ENCODE measurements around the gene MESD.

Gene MESD

GRCh38 chr15:80989518-80990478, at the start of gene MESD:
Gene MESD, minus strand, starts transcription at chr15:80989819. Its CDS starts 28 bp downstream, at chr15:80989791.
- DNase-seq = peak; percentile 79

GRCh38 chr15:81038975-81039607, 49.5 kb upstream of the MESD start:
- no peak for DNase-seq

GRCh38 chr15:81037952-81038743, 48.5 kb upstream of the MESD start:
- no peak for DNase-seq

GRCh38 chr15:81033508-81033907, 43.9 kb upstream of the MESD start:
- no peak for DNase-seq

- DNase-seq = no peak
These were observed 43.2 kb upstream of the MESD start for GRCh38 chr15:81032818-81033217.

DNA sequence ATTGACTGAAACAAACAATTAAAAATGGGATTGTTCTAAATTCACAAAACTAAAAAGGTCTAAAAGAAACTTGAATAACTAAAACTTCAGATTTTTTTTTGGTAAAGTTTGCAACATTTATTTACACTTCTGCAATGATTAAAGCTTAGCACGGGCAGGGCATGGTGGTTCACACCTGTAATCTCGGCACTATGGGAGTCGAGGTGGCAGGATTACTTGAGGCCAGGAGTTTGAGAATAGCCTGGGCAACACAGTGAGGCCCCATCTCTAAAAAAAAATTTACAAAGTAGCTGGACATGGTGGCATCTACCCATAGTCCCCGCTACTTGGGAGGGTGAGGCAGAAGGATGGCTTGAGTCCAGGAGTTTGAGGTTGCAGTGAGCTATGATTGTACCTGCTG, 42.7 kb upstream of the MESD start:
- no peak for DNase-seq

- no peak for DNase-seq
These were observed 41.6 kb upstream of the MESD start for GRCh38 chr15:81031203-81031602.

GRCh38 chr15:81030301-81030750, 40.7 kb upstream of the MESD start:
- DNase-seq = no peak

DNA sequence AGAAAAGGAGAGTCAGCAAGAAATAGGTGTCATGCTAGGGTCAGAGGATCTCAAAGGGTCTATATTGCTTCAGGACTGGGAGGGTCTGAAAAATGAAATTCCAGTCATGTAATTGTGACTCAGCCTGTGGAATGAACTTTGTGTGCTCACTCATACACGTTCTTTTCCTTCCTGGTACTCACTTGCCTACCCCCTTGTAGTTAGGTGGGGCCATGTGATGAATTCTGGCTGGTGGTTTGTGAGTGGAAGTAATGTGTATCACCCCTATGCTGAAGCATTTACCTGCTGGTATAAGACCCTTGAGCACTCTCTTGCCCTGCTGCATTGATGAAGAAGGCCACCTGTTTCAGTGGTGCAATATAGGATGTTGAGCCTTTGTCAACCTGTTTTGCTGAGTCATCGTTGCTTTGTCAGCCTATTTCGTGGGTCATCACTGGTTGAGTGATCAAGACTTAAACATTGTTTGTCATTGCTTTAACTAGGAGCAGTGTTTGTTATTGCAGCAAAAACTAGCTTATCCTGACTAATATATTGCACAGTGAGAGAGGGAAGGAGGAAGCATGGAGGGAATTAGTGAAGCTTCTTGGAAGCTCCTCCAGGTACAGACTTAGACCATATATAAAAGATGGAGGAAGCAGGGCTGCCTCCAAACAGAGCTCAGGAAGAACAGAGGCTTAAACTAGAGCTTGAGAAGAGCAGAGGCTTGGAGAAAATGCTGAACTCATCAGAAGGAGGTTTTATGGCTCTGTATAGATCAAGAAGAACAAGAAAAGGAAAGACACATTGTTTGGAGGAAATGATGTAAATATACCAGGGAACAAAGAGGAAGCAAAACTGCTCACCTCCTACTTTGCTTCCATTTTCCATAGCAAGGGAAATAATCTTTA, 40.0 kb upstream of the MESD start:
- no peak for DNase-seq

DNA sequence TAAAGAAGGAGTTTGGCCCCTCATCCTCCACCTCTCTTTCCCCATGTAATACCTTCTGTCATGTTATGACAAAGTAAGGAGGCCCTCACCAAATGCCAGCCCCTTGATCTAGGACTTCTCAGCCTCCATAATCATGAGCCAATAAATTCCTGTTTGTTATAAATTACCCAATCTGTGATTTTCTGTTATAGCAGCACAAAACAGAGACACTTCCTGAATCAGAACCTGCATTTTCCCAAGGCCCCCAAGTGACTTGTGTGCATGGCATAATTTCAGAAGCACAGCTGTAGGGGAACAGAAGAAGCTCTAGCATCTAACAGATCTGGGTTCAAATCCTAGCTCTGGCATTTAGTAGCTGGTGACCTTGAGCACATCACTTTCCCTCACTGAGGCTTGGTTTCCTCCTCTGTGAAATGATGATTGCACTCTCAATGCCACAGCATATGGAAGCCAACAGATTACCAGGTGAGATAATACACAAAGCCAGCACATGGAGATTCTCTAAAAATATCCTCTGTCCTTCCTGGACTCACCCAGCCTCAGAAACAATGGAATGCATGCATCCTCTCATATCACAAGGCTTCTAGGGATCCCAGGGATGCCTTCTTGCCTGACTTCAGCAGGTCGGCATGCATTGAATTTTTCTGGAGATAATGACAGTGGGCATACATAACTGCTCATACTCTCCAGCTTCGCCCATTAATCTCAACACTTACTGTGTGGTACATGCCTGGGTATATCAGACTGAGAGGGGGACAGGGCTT, 37.4 kb upstream of the MESD start:
- no peak for DNase-seq

DNA sequence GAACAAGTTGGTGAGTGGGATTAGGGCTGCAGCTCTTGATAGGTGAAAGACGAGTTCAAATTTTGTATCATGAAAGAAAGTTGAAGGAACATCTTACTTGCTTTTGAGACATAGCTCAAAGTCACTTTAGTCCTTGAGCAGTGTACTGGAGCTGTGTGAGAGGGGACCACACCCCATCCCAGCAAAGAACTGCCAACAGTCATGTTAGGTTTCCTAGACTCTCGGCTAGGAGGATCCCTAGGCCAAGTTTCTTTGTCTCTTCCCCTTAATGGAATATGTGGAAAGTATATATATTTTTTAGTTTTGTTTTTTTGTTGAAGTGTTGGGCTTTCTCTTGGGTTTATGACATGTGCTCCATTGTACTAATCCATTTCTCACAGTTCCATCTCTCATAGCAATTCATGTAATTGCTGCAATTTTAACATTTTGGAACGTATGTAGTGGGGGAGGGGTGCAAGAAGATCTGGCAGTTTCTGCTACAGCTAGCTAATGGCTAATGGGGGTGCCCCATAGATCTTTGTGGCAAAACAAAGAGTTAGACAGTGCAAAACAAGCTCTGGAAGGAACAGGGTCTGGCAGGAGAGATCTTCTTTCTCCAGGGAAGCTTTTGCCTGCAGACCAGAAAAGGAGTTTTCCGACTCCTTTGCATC, 36.2 kb upstream of the MESD start:
- DNase-seq = no peak

GRCh38 chr15:81024936-81025335, 35.3 kb upstream of the MESD start:
- no peak for DNase-seq

DNA sequence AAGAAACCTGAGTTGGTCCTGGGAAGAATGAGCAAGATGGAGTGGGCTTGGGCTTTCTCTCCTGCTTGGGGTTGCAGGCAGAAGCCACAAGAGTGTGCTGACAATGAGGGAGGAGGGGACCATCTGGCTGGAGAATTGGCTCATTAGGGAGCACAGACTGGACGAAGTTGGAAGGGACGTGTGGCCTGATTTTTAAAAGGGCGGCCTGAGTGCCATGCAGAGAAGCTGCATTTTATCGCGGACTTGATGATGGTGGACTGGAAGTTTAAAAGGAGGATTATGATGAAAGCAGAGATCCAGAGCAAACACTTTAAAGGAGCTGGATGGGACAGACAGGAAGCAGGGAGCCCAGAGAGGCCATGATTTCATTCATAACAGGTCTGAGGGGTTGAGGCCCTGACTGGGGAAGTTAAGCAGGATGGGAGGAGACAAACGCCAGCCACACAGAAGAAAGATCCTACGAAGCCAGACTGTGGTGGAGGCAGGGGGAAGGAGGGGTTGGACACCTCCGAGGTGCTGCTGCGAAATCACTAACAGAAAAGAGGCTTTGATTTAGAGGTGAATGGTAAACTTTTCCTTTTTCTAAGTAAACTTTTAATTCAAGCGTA, 34.8 kb upstream of the MESD start:
- DNase-seq = no peak

DNA sequence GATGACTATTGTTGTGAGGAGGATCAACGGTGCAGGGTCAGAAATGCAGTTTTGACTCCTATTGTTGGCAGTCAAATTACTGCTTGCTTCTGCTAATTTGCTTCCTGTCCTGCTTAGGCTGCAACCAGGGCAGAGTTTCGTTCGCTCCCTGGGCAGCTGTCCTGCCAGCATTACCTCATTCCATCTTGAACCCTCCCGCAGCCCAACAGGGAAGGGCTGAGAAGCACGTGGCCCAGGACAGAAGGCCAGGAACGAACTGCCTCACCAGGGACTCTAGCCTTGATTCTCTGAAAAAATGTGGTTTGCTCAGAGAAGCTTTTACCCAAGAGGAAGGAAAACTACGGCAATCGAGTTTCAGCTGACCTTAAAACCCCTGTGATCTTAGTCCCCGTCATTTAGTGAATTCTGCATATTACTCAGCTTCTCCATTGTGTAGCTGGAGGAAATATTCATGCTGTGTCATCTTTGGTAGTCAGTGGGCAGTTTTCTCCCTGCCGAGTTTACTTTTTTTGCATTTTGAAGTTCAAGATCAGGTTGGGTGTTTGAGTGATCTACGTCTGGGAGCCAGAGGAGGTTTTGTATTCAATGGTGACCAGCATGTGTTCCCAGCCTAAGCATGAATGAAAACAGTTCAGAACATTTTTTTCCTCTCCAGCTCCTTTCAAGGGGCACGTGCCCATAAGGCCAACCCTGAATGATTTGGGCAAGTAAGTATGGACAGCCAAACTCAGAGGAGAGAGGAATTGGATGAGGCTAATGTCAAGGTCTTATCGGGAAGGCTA, 34.1 kb upstream of the MESD start:
- no peak for DNase-seq

GRCh38 chr15:81021321-81021720, 31.7 kb upstream of the MESD start:
- DNase-seq = no peak

GRCh38 chr15:81018197-81018596, 28.6 kb upstream of the MESD start:
- DNase-seq = no peak

- no peak for DNase-seq
These were observed 27.0 kb upstream of the MESD start for GRCh38 chr15:81016489-81017068.

DNA sequence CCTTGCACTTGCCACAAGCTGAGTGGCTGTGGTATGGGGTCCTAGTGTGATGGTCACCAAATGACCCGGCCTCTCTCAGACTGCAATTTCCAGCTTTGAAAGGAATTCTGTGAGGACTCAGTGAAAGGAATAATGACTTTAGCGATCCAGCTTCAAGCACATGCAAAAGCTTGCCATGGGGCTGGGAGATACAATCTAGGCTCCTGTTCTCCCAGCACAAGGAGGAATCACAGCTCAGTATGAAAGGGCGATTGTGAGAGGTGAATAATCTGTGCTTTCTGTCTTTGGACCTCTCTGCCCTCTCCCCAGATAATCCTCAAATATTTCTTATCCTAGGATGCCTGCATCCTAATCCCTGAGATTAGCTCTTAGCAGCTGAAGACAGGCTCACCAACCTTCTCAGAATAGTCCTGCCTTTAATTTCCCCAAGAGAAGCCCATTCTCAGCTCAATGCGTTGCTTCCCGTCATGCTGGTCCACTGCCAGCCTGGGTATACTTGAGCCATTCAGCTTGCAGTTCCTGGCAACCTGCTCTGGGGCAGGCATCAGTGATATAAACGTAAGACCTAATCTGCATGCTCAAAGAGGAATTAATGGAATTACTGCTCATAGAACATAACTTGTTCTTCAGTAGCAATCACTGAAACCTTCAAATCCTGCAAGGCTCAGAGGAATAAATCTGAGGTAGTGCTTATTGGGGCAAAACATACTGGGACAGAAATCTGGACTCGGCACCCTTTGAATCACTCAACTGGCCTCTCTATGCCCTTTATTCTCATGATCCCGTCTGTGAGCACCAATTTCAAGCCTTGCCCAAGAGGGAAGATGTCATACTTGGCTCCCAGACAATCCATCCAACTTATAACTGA, 26.2 kb upstream of the MESD start:
- DNase-seq = no peak
